Gastrocnemius medialis (tissue), 4 donors: ENCODE measurements around the gene GRID1. TPM values are rescaled to one million over a fixed set of nuclear protein-coding genes. Genes with fewer than 3 reads are reported as not detected.

Experiments used
- ATAC-seq, 2 donors: fragments of 150-250 bp; one replicate each; pipeline ENCODE4 v1.9.1; 2016
- DNase-seq, 2 donors: peaks; one replicate each; pipeline ENCODE4 v3.0.0-alpha.2; 2019
- H3K27ac ChIP-seq, 4 donors: fragments of 200-600 bp; sonication (generic); 1 replicate in 1 of 4; 2 replicates in 3 of 4; pipeline ENCODE4 v1.5.1; 2016 to 2018; ENCODE audit warnings: mild to moderate bottlenecking in 2 of 4, moderate library complexity in 1 of 4
- H3K27me3 ChIP-seq, 3 donors: fragments of 200-600 bp; sonication (generic) in 2 of 3; 1 replicate in 1 of 3; 2 replicates in 2 of 3; pipeline versions ENCODE4 v1.5.1 to v1.6.0; 2016 to 2019; ENCODE audit warnings: mild to moderate bottlenecking in 1 of 3, moderate library complexity in 1 of 3
- H3K36me3 ChIP-seq, 2 donors: fragments of 200-600 bp; sonication (generic) in 1 of 2; one replicate each; pipeline ENCODE4 v1.5.1; 2017 to 2018
- H3K4me1 ChIP-seq, 2 donors: fragments of 200-600 bp; sonication (generic) in 1 of 2; one replicate each; pipeline ENCODE4 v1.5.1; 2016 to 2017; ENCODE audit warnings: mild to moderate bottlenecking in 2 of 2
- H3K4me3 ChIP-seq, 4 donors: fragments of 200-600 bp; sonication (generic) in 3 of 4; 1 replicate in 1 of 4; 2 replicates in 3 of 4; pipeline ENCODE4 v1.5.1; 2016 to 2019; ENCODE audit warnings: mild to moderate bottlenecking in 2 of 4
- H3K9me3 ChIP-seq, 3 donors: fragments of 200-600 bp; sonication (generic) in 2 of 3; 1 replicate in 1 of 3; 2 replicates in 2 of 3; pipeline ENCODE4 v1.5.1; 2016 to 2019
- CTCF ChIP-seq, 5 experiments: fragments of 450-650 bp in 3 of 5; fragments of 200-600 bp in 2 of 5; sonication (generic) in 2 of 5; IDR thresholded peaks in 4 of 5; conservative IDR thresholded peaks in 1 of 5; 1 replicate in 4 of 5; 2 replicates in 1 of 5; pipeline ENCODE4 v1.5.1; 2016 to 2019; ENCODE audit warnings: antibody characterized with exemption in 5 of 5, mild to moderate bottlenecking in 3 of 5, moderate library complexity in 3 of 5
- POLR2A ChIP-seq, 2 donors: fragments of 450-650 bp; IDR thresholded peaks; one replicate each; pipeline ENCODE4 v1.6.1; 2017; ENCODE audit warnings: antibody characterized with exemption in 2 of 2, mild to moderate bottlenecking in 2 of 2, moderate library complexity in 2 of 2
- in situ Hi-C, 4 donors: fragments of 200-750 bp; cut with MboI; loops; one replicate each; pipeline versions ENCODE4 v1.15.0 to v1.8.0; 2017; ENCODE audit warnings: low sequenced_read_pairs in 4 of 4
- intact Hi-C: fragments of 100-400 bp; cut with DNase I; formaldehyde crosslinking; loops from one replicate; pipeline ENCODE4 v1.15.1; 2023; ENCODE audit warnings: low total_unique reads
- total RNA-seq, 4 donors: library from RNA; depleted of rRNA; stranded (reverse); fragments of >200 nt; gene quantifications; one replicate each; pipeline versions ENCODE4 v1.1.0 to v1.2.3, GENCODE V29; 2016

The GRID1 gene
- total RNA-seq, 4 donors from 2014 or later: 0.17 to 1.4 (median 0.79) TPM

- no peak for ATAC-seq
- DNase-seq: no peak
- no peaks in the 10 kb centered on the region for H3K36me3 ChIP-seq
- no peak overlapping the region for H3K4me3 ChIP-seq
- TF ChIP-seq POLR2A (IDR thresholded peaks at IDR 0.05) (no peak), CTCF (IDR thresholded peaks at IDR 0.05 in 4 of 5, conservative IDR thresholded peaks at IDR 0.05 in 1 of 5) (no peak)
- no peaks in the 10 kb centered on the region for H3K27me3 ChIP-seq
- intact Hi-C loops (no loop called here), in situ Hi-C loops (no loop called here)
- no peaks in the 10 kb centered on the region for H3K4me1 ChIP-seq
- H3K27ac ChIP-seq: no peak overlapping the region
- no peaks in the 10 kb centered on the region for H3K9me3 ChIP-seq
Observed at GRCh38 chr10:86300931-86301830, 65.4 kb downstream of the GRID1 start.

- intact Hi-C loops (no loop called here), in situ Hi-C loops (no loop called here)
- Histone ChIP-seq H3K4me1 (no peaks in the 10 kb centered on the region), H3K27ac (no peak overlapping the region), H3K4me3 (no peak overlapping the region), H3K27me3 (no peaks in the 10 kb centered on the region), H3K36me3 (no peaks in the 10 kb centered on the region), H3K9me3 (no peaks in the 10 kb centered on the region)
- TF ChIP-seq CTCF (IDR thresholded peaks at IDR 0.05 in 4 of 5, conservative IDR thresholded peaks at IDR 0.05 in 1 of 5) (no peak), POLR2A (IDR thresholded peaks at IDR 0.05) (no peak)
- ATAC-seq: no peak
- no peak for DNase-seq
Observed at GRCh38 chr10:86300399-86300925, 66.1 kb downstream of the GRID1 start.

- no peaks in the 10 kb centered on the region for H3K36me3 ChIP-seq
- no peaks in the 10 kb centered on the region for H3K4me1 ChIP-seq
- in situ Hi-C loops (no loop called here), intact Hi-C loops (no loop called here)
- H3K27me3 ChIP-seq: no peaks in the 10 kb centered on the region
- no peak for TF ChIP-seq POLR2A (IDR thresholded peaks at IDR 0.05)
- no peak for TF ChIP-seq CTCF (IDR thresholded peaks at IDR 0.05 in 4 of 5, conservative IDR thresholded peaks at IDR 0.05 in 1 of 5)
- no peaks in the 10 kb centered on the region for H3K9me3 ChIP-seq
- H3K4me3 ChIP-seq: no peak overlapping the region
- ATAC-seq (no peak), DNase-seq (no peak)
- H3K27ac ChIP-seq: no peak overlapping the region
Observed at GRCh38 chr10:86299562-86299961, 67.0 kb downstream of the GRID1 start.

- intact Hi-C loops: no loop called here
- ATAC-seq: no peak
- no peak for DNase-seq
- Histone ChIP-seq H3K27ac (no peak overlapping the region), H3K36me3 (no peaks in the 10 kb centered on the region), H3K27me3 (no peaks in the 10 kb centered on the region), H3K4me3 (no peak overlapping the region), H3K9me3 (no peaks in the 10 kb centered on the region), H3K4me1 (no peaks in the 10 kb centered on the region)
- TF ChIP-seq POLR2A (IDR thresholded peaks at IDR 0.05) (no peak), CTCF (IDR thresholded peaks at IDR 0.05 in 4 of 5, conservative IDR thresholded peaks at IDR 0.05 in 1 of 5) (no peak)
- in situ Hi-C loops: no loop called here
Observed at GRCh38 chr10:86298501-86299001, 68.0 kb downstream of the GRID1 start.
